HG03175 (cell line): Measurements from ENCODE around the gene COL8A1.

Source experiments
- ATAC-seq: cut with Tn5 transposase; IDR thresholded peaks from one replicate; pipeline ENCODE4 v1.9.1; 2021; ENCODE audit warnings: mild to moderate bottlenecking, moderate library complexity; ENCODE audit not compliant: unreplicated experiment

COL8A1 gene

DNA sequence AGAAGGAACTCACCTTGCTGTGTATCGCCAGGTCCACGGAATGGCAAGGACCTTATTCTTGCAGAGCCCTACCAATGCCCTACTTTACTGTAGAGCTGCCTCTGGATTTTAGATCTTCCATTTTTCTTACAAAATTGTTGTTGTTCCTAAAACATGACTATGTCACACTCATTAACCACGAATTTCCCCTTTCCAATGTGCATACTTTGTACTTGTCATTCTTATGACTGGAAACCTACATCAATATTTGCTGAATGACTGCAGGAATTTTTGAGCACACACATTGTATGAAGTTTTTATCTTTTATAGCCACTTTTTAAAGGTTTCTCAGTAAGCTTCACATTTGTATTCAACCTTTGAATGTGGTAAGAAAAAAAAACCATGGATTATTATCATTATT is 143.4 kb downstream of the COL8A1 start:
- ATAC-seq: no peak

DNA sequence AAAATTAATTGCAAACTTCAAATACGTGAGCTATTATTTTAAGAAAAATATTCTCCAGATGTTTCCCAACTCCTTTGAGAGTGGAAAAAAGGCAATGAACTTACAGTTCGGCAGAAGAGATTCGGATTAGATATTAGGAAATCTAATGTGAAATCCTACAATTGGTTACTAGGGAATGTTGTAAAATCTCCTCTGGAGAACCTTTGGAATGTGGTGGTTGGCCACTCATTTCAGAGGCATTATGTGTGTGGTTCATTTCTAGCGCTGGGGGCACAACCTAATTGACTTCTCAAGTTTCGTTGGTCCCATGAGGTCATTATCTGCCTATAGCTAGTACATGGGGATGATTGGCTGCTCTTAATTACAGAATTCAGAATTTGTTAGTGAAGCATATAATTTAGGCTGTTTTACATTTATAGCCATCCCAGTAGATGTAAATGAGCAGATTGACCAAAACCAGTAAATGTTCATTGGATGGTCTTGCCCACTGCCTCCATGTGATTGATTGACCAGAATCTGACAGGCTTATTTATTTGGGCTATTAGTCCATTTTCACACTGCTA is 144.7 kb downstream of the COL8A1 start:
- no peak for ATAC-seq

DNA sequence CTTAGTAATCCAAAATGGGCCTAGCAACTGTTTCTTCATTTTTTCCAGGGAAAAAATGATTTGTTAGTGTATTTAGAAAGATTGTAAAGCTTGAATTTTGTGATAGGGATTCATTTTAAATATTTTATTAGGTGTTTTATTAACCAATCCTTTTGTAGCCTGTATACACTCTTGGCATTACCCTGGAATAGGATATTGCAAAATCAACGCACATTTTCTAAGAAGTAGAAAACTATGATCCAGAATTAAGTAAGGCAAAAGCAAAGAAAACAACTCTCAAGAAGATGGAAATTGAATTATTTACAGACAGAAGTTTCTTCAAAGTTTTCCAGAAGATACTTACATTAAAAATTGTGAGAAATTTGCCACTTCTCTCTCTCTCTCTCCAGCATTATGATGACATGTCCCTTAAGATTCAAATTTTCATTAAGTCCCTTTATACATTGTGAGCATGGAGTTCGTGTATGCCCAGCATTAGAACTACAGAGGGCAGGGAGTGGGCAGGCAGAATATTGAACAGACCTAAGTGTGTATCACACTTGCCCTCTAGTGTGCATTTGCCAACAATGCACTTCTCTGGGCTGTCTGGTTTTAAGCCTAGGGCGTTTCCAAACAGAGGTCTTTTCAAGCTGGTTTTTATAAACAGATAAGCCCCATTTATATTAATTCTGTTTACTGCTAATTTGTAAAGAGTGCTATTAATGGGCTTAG is 150.8 kb downstream of the COL8A1 start:
- peak; percentile 90 for ATAC-seq

DNA sequence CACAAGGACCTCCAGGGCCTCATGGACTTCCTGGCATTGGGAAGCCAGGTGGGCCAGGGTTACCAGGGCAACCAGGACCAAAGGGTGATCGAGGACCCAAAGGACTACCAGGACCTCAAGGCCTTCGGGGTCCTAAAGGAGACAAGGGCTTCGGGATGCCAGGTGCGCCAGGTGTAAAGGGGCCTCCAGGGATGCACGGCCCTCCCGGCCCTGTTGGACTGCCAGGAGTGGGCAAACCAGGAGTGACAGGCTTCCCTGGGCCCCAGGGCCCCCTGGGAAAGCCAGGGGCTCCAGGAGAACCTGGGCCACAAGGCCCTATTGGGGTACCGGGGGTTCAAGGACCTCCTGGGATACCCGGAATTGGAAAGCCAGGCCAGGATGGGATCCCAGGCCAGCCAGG is 156.1 kb downstream of the COL8A1 start:
- no peak for ATAC-seq

DNA sequence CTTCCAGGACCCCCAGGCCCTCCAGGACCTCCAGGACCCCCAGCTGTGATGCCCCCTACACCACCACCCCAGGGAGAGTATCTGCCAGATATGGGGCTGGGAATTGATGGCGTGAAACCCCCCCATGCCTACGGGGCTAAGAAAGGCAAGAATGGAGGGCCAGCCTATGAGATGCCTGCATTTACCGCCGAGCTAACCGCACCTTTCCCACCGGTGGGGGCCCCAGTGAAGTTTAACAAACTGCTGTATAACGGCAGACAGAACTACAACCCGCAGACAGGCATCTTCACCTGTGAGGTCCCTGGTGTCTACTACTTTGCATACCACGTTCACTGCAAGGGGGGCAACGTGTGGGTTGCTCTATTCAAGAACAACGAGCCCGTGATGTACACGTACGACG is 157.2 kb downstream of the COL8A1 start:
- ATAC-seq: no peak

DNA sequence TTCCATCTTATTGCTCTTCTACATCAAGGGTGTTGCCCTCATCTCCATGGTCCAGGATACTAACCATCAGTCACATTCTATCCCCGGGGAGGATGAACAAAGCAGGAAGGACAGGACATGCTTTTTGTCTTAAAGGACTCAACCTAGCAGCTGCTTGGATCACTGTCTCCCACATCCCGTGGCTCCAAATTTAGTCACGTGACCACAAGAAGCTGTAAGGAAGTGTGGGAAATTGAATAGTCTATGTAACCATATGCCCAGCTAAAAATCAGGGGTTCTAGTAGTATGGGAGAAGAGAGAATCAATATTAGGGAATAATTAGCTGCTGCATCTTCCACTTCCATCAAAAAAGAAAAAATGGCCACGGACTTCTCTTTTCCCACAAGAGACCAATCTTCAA is 161.0 kb downstream of the COL8A1 start:
- ATAC-seq: no peak

DNA sequence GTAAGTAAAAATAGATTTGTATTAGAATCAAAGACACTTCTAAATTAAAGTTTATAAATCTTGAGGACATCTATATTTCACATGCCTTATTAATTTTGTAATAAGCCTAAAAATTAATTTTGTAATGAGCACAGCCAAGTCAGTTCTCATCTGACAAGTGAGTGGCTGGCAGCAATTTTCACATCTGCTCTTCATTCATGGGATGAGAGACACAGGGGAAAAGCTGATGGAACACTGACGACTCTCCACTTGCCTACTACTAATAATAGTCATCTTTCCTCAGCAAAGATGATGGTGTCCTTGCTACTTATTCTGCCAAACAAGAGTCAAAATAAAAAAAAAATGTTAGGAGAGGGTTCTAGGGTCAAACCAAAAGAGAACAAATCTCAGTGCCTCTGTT is 164.9 kb downstream of the COL8A1 start:
- ATAC-seq: no peak

DNA sequence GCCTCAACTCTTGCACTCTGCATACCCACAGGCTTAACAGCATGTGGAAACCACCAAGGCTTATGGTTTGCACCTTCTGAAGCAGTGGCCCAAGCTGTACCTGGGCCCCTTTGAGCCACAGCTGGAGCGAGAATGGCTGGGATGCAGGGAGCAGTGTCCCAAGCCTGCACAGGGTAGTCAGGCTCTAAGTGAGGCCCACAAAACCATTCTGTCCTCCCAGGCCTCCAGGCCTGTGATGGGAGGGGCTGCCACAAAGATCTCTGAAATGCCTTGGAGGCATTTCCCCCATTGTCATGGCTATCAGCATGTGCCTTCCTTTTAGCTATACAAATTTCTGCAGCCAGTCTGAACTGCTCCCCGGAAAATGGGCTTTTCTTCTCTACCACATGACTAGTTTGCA is 166.8 kb downstream of the COL8A1 start:
- ATAC-seq: no peak

DNA sequence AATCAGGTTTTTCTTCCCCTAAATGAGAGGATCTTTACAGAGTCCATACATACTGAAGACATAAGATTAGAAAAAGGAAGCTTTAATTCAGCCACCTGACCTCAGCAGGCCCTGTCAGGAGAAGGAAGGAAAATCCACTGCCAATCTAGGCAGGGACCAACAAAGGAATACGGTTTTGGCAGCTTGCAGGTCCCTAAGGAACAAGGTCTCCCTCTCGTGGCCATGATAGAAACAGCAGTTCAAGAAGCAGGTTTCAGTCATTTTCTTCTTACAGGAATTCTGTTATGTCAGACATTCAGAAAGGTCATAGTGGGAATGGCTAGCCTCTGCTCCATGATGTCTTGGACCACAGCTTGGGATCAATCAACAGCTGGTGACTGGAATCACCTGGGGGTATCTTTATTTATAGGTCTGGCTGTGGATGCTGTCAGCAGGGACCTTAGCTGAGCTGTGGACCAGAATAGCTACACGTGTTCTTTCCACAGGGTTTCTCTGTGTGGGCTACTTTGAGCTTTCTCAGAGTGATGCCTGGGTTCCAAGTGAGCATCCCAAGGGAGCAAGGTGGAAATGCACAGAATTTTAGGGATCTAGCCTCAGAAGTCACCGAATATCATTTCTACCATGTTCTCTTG is 169.9 kb downstream of the COL8A1 start:
- ATAC-seq: peak; percentile 67

DNA sequence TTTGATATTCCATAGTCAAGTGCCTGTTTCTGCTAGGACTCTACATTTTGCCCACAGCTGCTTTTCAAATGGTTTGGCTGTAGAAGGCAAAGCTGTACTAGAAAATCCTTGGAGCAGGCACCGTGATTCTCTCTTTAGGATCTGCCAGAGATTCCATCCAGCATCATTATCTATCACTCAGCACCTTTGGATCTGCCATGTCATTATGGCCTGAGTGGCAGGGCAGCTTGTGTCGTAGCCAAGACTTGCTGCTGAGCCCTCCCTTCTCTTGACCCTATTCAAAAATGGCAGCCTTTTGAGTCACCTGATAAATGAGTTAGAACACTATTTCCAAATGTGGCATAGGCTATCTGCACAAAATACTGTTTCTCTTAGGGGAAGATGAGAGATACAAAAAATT is 171.2 kb downstream of the COL8A1 start:
- ATAC-seq: no peak

DNA sequence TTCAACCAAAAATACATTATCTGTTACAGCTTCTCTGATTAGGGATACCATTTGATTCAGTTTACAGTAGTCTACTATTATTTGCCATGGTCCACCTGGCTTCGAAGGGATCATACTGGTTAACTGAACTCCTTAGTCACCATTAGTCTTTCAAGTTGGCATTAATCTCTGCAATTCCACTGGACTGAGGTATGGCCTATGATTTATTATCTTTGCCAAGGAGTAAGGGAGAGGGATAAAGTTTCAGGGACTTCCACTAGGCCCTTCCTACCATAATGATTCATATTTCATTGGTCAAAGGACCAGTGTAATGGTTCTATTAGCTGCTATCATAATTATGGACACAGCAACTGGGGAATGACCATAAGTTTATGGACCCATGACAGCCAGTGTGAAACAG is 172.0 kb downstream of the COL8A1 start:
- no peak for ATAC-seq

DNA sequence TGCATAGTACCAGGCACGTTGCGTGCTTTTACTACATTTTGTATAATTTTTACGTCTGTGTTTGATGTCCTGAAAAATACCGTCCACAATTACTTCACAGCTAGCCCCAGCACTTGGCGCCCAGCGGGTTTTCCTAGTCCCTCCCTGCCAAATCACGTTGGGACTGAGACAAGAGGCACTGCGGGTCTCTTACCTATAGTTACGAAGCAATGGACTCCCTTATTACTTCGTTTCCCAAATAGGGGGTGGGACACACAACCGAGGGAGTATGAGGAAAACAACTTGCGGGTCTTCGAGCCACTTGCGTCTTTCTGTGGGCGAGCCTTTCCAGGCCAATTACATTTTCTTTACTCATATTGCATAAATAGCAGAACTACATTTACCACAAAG is 178.6 kb downstream of the COL8A1 start:
- ATAC-seq: no peak

DNA sequence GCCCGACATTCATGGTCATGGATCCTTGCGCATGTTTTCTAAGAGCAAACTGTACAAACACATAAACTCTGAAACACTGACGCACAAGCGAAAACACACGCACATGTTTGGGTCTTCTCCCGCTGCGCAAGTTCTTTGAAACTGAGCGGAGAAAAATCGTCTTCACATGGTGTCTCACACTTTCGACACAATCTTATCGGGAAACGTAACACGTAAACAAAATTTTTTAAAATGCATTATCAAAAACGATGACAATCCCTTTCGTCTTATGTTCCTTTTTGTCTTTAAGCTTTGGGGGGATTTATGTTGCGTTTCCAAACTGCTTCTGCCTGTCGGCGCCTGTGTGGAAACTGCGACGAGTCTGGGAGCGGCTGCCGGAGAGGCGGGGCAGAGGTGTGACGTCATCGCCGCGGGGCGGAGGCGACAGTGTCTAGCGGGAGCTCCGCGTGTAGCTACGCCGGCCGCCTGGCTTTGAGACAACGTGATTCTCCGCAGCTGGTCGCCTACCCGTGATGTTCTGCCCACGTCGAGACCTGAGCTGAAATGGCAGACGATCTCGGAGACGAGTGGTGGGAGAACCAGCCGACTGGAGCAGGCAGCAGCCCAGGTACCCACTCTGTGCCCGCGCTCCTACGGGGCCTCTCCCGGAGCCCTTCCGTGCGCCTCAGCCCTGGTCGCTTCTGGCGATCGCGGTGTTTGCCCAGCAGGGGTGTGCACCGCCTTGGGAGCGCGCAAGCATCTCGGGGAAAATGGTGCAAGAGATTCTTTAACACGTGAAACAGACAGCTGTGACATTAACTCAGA is 179.2 kb downstream of the COL8A1 start, which contains the start of gene CMSS1:
TSS of gene CMSS1 (plus strand) at position 426 of the 804 bp plus-strand sequence.
- peak; percentile 98 for ATAC-seq

DNA sequence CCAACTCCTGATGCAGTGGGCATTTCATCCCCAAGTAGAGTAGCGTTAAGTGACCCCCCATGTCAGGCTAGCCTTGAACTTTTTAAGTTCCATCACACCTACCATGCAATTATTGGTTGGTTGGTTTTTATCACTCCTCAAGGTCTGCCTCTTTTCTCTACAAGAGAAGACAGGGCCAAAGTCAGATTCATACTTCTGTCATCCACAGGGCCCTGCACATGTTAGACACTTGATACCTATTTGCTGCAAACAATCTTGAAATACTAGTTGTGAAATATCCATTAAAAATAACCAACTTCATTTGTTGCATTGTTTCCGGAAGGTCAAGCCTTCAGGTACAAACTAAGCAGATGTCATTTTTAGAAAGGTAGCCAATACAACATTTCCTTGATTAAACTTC is 180.4 kb downstream of the COL8A1 start:
- ATAC-seq: no peak

DNA sequence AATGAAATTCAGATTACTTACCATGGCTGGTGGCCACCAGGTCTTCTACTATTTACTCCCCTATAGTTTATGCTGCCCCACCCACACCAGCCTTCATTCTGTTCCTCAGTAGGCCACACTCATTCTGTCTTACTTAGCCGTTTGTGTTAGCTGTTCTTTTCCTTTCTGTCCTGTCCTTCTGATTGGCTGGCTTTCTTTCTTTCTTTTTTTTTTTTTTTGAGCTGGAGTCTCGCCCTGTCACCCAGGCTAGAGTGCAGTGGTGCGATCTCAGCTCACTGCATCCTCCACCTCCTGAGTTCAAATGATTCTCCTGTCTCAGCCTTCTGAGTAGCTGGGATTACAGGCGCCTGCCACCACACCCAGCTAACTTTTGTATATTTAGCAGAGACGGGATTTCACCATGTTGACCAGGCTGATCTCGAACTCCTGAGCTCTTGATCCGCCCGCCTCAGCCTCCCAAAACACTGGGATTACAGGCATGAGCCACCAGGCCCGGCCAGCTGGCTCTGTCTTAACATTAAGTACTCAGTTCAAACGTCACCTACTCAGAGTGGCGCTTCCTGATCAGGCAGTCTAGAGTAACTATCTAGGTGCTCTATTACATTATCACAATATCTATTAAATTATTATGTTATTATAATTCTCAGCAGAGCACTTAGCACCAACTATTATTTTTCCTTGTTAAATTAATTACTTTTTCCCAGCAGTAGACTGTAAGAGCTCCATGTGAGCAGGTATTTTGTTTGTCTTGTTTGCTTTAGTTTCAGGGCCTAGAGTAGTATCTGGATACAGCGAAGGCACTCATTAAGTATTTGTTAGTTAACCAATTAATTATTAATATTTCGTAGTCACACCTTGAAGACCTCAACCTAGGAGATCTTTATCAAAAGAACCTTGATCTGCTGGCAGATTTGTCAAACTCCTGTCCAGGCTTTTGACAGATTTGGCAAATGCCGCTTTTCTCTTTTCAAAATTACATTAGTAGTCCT is 185.6 kb downstream of the COL8A1 start:
- no peak for ATAC-seq

DNA sequence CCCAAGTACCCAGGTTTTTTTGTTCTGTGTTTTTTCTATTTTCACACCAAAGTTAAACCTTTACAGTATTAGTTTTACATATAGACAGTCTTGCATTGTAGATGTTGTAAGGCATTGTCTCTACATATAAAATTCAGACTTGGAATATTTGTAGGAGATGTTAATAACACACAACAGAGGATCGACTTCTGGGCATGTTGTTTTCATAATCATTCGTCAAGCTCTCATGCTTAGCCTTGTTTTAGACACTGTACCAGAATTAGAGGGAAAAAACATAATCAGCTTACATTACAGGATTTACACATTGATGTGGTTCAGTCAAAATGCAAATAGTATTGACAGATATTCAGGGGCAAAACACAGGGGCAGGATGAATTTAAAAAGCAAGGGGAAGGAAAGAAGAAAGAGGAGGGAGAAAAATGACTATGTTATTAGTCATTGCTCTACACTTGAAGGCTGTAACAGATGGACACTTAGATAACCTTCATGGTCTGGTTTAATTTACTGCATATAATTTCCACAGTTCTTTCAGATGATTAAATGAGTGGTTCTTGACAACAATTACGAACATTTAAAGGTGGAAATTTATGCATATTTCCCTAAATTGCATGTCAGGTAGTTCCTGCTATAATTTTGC is 186.7 kb downstream of the COL8A1 start:
- no peak for ATAC-seq

DNA sequence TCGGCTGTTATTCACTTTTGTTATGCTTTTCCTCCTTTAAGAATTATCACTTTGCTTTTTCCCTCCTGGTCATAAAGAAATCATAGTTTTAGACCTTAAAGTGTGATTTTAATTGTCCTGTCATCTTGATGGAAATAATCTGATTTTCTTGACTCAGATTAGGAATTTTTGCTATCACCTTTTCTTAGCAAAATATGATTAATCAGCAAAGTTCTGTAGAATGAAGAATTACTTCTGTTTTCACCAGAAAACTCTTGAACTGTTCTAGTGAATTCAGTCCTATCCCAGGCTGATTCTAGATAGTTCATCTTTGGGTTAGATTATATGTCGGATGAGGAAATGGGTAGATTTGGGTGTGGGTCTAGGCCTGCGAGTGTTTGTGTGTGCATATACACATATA is 191.4 kb downstream of the COL8A1 start:
- ATAC-seq: no peak

DNA sequence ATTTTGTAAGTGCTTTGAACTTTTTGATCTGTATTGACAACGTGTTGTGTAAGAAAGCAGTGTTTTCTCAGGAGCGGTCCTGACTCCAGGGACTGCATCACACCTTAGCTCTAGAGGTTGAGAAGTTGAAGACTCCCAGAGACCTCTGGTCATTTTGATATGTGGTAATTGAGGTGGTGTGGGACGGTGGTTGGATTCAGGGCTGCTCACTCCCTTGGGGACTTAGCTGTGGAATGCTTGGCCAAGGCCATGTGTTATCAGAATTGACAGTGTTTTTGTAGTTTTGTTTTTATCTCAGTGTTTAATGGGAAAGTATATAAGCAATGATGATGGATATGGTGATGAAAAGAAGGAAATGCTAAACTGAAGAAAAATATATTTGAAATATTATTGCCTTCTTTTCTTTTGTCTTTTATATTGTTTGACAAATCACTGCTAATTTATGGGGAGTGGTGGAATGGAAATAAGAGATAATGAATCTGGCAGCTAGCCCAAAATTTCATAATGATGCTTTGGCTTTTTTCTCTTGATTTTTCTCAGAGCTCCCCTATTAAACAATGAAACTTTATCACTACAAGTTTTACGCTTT is 195.3 kb downstream of the COL8A1 start:
- ATAC-seq: no peak

DNA sequence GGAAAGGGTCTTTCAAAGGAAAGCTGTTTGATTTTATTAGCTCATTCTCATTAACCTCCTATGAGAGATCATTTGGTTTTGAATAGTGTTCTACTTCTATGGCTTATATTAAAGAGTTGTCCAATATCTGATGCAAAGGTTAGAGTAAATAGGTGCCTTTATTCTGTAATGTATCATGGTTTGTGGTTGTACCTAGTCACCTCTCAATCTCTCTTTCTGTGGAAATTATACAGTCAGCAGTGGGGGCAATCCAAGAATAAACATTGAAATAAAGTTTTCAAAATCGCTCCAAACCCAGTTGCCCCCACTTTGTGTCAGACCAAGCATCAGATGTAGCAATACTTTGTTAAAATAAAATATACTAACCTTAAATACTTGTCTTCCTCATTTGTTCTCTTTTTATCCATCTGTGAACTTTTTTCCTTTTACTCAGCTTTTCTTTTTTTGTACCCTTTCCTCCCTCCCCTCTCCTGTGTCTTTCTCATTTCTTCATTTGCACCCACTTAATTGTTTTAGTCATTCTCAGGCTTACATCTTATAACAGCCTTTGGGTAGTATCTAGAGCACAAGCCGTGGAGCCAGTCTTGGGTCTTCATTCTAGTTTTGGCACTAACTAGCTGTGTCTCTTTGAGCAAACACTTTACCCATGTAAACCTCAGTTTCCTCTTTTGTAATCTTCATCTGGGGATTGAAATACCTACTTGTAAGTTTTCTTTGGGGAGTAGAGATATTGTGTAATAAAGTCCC is 196.0 kb downstream of the COL8A1 start:
- no peak for ATAC-seq
